C4-2B (cell line): ENCODE data around the gene SUN1.

Experiments
- CTCF ChIP-seq: fragments of 450-650 bp; conservative IDR thresholded peaks from 2 replicates; pipeline ENCODE4 v1.5.1; 2017; ENCODE audit warnings: mild to moderate bottlenecking
- ZFX ChIP-seq: fragments of 450-650 bp; IDR thresholded peaks from 2 replicates; pipeline ENCODE4 v1.6.1; 2017

- no peak for TF ChIP-seq CTCF
- TF ChIP-seq ZFX, result no peak
Observed at GRCh38 chr7:802500-803242, 29.6 kb upstream of the SUN1 start.
